Mucosa of descending colon (tissue), 3 donors: ENCODE measurements around the gene ALX1. TPM values are rescaled to one million over a fixed set of nuclear protein-coding genes. Genes with fewer than 3 reads are reported as not detected.

Source experiments
- ATAC-seq: fragments of 200-7000 bp; cut with Tn5 transposase; one replicate; pipeline ENCODE4 v1.9.1; 2020; ENCODE audit warnings: mild to moderate bottlenecking, moderate library complexity
- DNase-seq, 3 donors: peaks; one replicate each; pipeline ENCODE4 v3.0.0-alpha.2; 2020
- H3K36me3 ChIP-seq: fragments of 200-600 bp; one replicate; pipeline ENCODE4 v1.8.0; 2021; ENCODE audit warnings: low read depth, mild to moderate bottlenecking
- H3K4me1 ChIP-seq: fragments of 200-600 bp; one replicate; pipeline ENCODE4 v1.8.0; 2021; ENCODE audit warnings: low read depth, mild to moderate bottlenecking
- H3K4me3 ChIP-seq: fragments of 200-600 bp; one replicate; pipeline ENCODE4 v1.8.0; 2021; ENCODE audit warnings: mild to moderate bottlenecking
- H3K9me3 ChIP-seq: fragments of 200-600 bp; one replicate; pipeline ENCODE4 v1.8.0; 2021; ENCODE audit warnings: mild to moderate bottlenecking
- CTCF ChIP-seq: fragments of 200-600 bp; IDR thresholded peaks from one replicate; pipeline ENCODE4 v1.8.0; 2022; ENCODE audit warnings: antibody characterized with exemption, mild to moderate bottlenecking
- intact Hi-C, 2 donors: fragments of 100-400 bp; cut with DNase I in 1 of 2; cut with micrococcal nuclease in 1 of 2; formaldehyde crosslinking; loops; one replicate each; pipeline versions ENCODE4 v1.11.0 to v1.11.1; 2022; cut with DNase I, micrococcal nuclease
- total RNA-seq, 3 donors: library from RNA; stranded (reverse); fragmentation: NEBNext Ultra II Directional in 2 of 3; extraction: Animal tissue kit (Norgen Biotek cat#: 25700) in 2 of 3; gene quantifications; one replicate each; pipeline versions ENCODE4 v1.2.1 to v1.2.4, GENCODE V29; 2021 to 2023
- donor health status: DM: no; HTN: no; CAD: no; lungs with moderate emphysema.
- donor health status: DM: no; HTN: no; CAD: no.
- donor health status: DM: no; HTN: yes; CAD: no.

The ALX1 gene
- total RNA-seq, 3 donors from 2014 or later: not detected

GRCh38 chr12:85275374-85275773, 4.6 kb upstream of the ALX1 start:
- no peaks in the 10 kb centered on the region for H3K9me3 ChIP-seq
- H3K4me3 ChIP-seq: no peak overlapping the region
- no peak for TF ChIP-seq CTCF
- no peaks in the 10 kb centered on the region for H3K36me3 ChIP-seq
- intact Hi-C loops: no loop called here
- ATAC-seq (no peak), DNase-seq (no peak)
- H3K4me1 ChIP-seq: peaks cover 5% of the 10 kb centered on the region

GRCh38 chr12:85277191-85277590, 2.8 kb upstream of the ALX1 start:
- Histone ChIP-seq H3K9me3 (no peaks in the 10 kb centered on the region), H3K4me1 (peaks cover 14% of the 10 kb centered on the region), H3K4me3 (no peak overlapping the region), H3K36me3 (no peaks in the 10 kb centered on the region)
- no peak for TF ChIP-seq CTCF
- DNase-seq (no peak), ATAC-seq (no peak)
- intact Hi-C loops: no loop called here

GRCh38 chr12:85277900-85278597, 2.0 kb upstream of the ALX1 start:
- Histone ChIP-seq H3K4me3 (no peak overlapping the region), H3K36me3 (no peaks in the 10 kb centered on the region), H3K4me1 (peaks cover 14% of the 10 kb centered on the region), H3K9me3 (no peaks in the 10 kb centered on the region)
- TF ChIP-seq CTCF: no peak
- DNase-seq (peak; percentile 27 to 50 (median 43)), ATAC-seq (peak; percentile 55)
- intact Hi-C loops: no loop called here

GRCh38 chr12:85278598-85279448, 1.2 kb upstream of the ALX1 start:
- DNase-seq (peak in 2 of 3 donors; percentile 18 to 38), ATAC-seq (no peak)
- no peak for TF ChIP-seq CTCF
- no peaks in the 10 kb centered on the region for H3K9me3 ChIP-seq
- H3K4me1 ChIP-seq: peaks cover 14% of the 10 kb centered on the region
- no peak overlapping the region for H3K4me3 ChIP-seq
- intact Hi-C loops: no loop called here
- H3K36me3 ChIP-seq: no peaks in the 10 kb centered on the region

- Histone ChIP-seq H3K9me3 (no peaks in the 10 kb centered on the region), H3K4me3 (no peak overlapping the region), H3K36me3 (no peaks in the 10 kb centered on the region), H3K4me1 (peaks cover 14% of the 10 kb centered on the region)
- TF ChIP-seq CTCF: no peak
- ATAC-seq: peak; percentile 40
- DNase-seq: peak; percentile 4 to 33 (median 23)
- intact Hi-C loops: no loop called here
These were observed 413 bp upstream of the ALX1 start for GRCh38 chr12:85279449-85280164.
